Stimulated activated naive CD4-positive, alpha-beta T cell (primary cell): ENCODE measurements around the gene TTLL8.

ENCODE experiments used
- DNase-seq, 6 experiments: peaks; one replicate each; lab custom pipeline; 2025; lab: John Stamatoyannopoulos, UW

TTLL8 gene

GRCh38 chr22:50082961-50083461, 24.9 kb upstream of the TTLL8 start:
- DNase-seq = no peak

- DNase-seq = no peak
Observed at GRCh38 chr22:50082197-50082715, 24.2 kb upstream of the TTLL8 start.

- DNase-seq = no peak
Observed at GRCh38 chr22:50081426-50082196, 23.5 kb upstream of the TTLL8 start.

- DNase-seq = no peak
Observed at GRCh38 chr22:50080077-50080465, 22.0 kb upstream of the TTLL8 start.

- no peak for DNase-seq
Observed at GRCh38 chr22:50078761-50079160, 20.7 kb upstream of the TTLL8 start.

- no peak for DNase-seq
Observed at GRCh38 chr22:50078246-50078645, 20.1 kb upstream of the TTLL8 start.

- DNase-seq = no peak
Observed at GRCh38 chr22:50076646-50077535, 18.8 kb upstream of the TTLL8 start.

- no peak for DNase-seq
Observed at GRCh38 chr22:50074551-50075530, 16.7 kb upstream of the TTLL8 start.

GRCh38 chr22:50074056-50074455, 16.0 kb upstream of the TTLL8 start:
- DNase-seq = no peak

GRCh38 chr22:50072714-50073538, 14.8 kb upstream of the TTLL8 start:
- no peak for DNase-seq

- DNase-seq = no peak
Observed at GRCh38 chr22:50072167-50072555, 14.1 kb upstream of the TTLL8 start.

- DNase-seq = no peak
Observed at GRCh38 chr22:50071432-50072166, 13.5 kb upstream of the TTLL8 start.

- no peak for DNase-seq
Observed at GRCh38 chr22:50070366-50070765, 12.3 kb upstream of the TTLL8 start.

GRCh38 chr22:50068096-50068495, 10.0 kb upstream of the TTLL8 start:
- DNase-seq = no peak

GRCh38 chr22:50067244-50067643, 9.1 kb upstream of the TTLL8 start:
- DNase-seq = no peak

GRCh38 chr22:50064453-50064852, 6.4 kb upstream of the TTLL8 start:
- no peak for DNase-seq

GRCh38 chr22:50063589-50064393, 5.7 kb upstream of the TTLL8 start:
- DNase-seq = no peak

GRCh38 chr22:50062509-50063135, 4.5 kb upstream of the TTLL8 start:
- DNase-seq = no peak
